Measurements from ENCODE around the gene SBF2.

- TF ChIP-seq CTCF (IDR thresholded peaks at IDR 0.05) (no peak), EZH2 (IDR thresholded peaks at IDR 0.05; ENCODE audit: borderline replicate concordance, insufficient read depth, low read depth, low read length, poor library complexity, severe bottlenecking) (no peak)
Observed at GRCh38 chr11:10205928-10206327, 88.1 kb downstream of the SBF2 start.

Measured in B cell (primary cell).